Cerebellar nuclear complex (tissue), 1 donor: ENCODE results near the gene SLC1A5.
"Not testable (repeated sequence)": the region's sequence is repeated elsewhere in the genome, so short reads cannot be mapped to it uniquely, and the experiment has no call there.

Source experiments
- DNase-seq, 2 experiments: peaks; one replicate each; lab custom pipeline; 2025; lab: John Stamatoyannopoulos, UW

SLC1A5 gene

DNA sequence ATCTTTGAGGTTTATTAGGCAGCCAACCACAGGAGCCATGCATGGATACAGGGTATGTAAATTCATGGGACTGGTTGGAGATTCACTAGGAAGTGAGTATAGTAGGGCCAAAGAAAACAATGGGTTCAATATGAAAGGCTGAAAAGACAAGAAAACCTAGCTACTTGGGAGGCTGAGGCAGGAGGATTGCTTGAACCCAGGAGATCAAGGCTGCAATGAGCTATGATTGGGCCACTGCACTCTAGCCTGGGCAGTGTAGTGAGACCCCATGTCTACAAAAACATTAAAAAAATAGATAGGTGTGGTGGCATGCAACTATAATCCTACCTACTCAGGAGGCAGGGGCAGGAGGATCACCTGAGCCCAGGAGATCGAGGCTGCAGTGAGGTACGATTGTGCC lies 10.3 kb upstream of the SLC1A5 start:
- no peak for DNase-seq

GRCh38 chr19:46797881-46798280 lies 9.5 kb upstream of the SLC1A5 start:
- DNase-seq: no peak

DNA sequence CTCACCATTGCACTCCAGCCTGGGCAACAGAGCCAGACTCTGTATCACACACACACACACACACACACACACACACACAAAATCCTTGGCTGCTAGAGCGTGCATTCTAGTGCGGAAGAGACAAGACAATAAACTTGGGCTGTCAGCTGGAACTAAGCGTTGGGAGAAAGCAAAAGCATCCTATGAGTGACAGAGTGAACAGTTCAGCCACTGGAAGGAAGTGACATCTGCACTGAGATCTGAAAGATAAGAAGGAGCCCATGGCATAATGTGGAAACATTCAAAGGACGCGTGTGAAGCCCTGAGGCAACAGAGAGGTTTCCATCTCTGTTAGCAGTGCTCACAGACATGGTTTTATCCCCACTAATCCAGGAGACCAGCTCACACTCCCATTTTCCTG lies 3.5 kb upstream of the SLC1A5 start:
- DNase-seq: no peak

DNA sequence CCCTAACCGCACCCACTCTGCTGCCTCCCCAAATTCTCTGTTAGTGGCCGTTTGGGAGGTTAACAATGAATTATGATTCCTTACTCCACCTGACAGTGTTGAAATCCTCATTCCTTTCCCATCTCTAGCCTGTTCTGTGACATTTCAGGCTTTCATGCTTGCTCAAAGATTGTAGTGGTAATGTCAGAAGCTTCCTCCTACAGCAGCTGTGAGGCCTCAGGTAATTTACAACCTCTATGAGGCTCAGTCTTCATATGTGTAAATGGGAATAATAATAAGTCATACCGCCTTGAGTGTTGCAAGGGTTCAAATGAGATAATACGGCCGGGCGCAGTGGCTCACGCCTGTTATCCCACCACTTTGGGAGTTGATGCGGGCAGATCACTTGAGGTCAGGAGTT lies 977 bp upstream of the SLC1A5 start:
- DNase-seq: no peak

DNA sequence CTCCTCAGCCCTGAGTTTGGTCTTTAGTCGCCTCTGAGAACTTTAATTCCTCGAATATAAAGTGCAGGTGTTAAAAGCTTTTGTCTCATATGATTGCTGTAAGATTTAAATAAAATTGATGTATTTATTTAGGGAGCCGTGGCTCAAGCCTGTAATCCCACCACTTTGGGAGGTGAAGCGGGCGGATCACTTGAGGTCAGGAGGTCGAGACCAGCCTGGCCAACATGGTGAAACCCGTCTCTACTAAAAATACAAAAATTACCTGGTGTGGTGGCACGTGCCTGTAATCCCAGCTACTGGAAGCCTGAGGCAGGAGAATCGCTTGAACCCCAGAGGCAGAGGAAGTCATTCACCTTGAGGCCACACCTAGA lies 559 bp upstream of the SLC1A5 start:
- no peak for DNase-seq

GRCh38 chr19:46787331-46788261 lies 798 bp downstream of the SLC1A5 start:
- DNase-seq: no peak

- no peak for DNase-seq
Measured at GRCh38 chr19:46787040-46787330, 1.4 kb downstream of the SLC1A5 start.

GRCh38 chr19:46786236-46787039 lies 2.0 kb downstream of the SLC1A5 start:
- no peak for DNase-seq

- no peak for DNase-seq
Measured at GRCh38 chr19:46785980-46786235, 2.5 kb downstream of the SLC1A5 start.

DNA sequence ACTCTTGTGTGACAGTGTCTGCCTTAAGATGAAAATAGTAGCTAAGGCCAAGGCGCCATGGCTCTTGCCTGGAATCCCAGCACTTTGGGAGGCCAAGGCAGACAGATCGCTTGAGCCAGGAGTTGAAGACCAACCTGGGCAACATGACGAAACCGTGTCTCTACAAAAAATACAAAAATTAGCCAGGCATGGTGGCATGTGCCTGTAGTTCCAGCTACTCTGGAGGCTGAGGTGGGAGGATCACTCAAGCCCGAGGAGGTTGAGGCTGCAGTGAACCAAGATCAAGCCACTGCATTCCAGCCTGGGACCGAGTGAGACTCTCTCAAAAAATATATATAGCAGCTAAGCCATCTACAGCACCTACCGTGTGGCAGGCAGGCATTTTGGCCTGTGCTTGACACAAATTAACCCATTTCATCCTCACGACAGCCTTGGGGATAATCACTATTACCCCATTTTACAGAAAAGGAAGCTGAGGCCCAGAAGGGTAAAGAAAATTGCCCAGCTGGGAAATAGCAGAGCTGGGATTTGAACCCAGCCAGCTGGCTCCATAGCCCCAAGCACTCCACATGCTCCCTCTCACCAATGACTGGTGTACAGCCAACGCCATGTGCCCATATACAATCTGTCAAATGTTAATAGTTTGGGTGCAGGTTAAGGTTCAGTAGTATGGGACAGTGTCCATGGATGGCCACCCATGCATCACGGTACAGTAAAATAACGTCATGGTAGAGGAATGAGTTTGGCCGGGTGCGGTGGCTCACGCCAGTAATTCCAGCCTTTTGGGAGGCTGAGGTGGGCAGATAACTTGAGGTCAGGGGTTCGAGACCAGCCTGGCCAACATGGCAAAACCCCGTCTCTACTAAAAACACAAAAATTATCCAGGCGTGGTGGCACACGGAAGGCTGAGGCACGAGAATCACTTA lies 3.1 kb downstream of the SLC1A5 start:
- no peak for DNase-seq

DNA sequence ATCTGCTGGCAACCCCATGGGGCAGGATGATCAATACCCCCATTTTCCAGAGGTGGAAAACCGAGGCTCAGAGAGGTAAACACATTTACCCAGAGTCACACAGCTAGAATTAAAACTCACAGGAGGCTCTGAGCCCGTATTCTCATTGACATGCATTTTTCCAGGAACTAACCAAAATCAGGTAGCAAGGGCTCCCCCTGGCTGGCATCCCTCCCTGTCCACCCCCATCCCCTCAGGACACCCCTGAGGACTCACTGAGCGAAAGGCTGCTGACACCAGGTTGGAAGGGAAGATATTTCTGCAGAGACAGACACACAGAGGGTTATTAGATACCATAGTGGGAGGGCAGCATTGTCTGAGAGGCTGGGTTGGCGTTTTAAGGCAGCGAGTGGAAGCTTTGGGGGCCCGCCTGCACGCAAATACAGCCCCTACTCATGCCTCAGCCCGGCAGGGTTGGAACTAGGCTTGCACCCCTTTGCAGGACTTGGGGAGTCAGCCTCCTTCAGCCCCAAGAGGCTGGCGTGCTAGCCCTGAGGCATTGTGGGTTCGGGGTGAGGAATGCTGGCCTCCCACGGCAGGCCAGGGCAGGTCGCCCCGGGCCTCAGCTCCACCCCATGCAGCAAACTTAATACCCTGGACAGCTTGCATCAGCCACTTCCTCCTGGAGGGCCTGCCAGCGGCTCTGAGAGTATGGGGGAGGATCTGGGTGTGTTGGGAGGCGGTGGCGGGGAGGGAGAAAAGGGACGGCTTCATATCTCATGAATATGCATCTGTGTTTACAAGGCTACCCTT lies 3.9 kb downstream of the SLC1A5 start:
- DNase-seq: no peak

DNA sequence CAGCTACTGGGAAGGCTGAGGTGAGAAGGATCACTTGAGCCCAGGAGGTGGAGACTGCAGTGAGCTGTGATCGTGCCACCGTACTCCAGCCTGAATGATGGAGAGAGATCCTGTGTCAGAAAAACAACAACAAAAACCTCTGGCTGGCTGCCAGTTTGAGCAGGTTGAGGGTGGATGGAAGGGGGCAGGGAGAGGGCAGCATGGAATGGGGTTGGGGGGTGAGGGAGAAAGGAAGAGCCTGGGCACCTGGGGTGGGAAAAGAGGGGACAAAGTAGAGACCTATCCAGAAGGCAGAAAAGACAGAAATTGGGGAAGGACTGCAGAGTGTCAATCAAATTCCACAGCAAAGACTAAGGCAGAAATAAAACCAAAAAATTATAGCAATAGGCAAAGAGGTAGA lies 4.7 kb downstream of the SLC1A5 start:
- DNase-seq: no peak

GRCh38 chr19:46782355-46783019 lies 5.9 kb downstream of the SLC1A5 start:
- DNase-seq: no peak

GRCh38 chr19:46777956-46778645 lies 10.3 kb downstream of the SLC1A5 start:
- not testable (repeated sequence) for DNase-seq

- no peak for DNase-seq
Measured at GRCh38 chr19:46776927-46777911, 11.2 kb downstream of the SLC1A5 start.

DNA sequence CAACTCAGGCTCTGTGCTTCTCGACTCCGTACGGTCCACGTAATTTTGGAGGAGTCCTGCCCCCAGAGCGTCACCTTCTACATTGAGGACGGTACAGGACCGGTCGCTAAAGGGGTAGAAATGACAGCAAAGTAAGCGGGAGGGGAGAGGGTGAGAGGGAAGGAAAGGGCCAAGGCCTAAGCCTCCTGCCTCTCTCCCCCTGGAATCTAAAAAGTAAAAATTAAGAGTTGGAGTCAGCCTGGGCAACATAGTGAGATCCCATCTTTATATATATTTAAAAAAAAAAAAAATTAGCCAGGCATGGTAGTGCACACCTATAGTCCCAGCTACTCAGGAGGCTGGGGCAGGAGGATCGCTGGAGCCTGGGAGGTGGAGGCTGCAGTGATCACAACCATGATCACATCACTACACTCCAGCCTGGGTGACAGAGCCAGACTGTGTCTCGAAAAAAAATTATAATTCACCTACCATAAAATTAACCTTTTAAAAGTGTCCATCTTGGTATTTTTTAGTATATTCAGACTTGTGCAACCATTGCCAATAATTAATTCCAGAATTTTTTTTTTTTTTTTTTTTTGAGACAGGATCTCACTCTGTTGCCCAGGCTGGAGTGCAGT lies 12.6 kb downstream of the SLC1A5 start:
- DNase-seq: no peak

DNA sequence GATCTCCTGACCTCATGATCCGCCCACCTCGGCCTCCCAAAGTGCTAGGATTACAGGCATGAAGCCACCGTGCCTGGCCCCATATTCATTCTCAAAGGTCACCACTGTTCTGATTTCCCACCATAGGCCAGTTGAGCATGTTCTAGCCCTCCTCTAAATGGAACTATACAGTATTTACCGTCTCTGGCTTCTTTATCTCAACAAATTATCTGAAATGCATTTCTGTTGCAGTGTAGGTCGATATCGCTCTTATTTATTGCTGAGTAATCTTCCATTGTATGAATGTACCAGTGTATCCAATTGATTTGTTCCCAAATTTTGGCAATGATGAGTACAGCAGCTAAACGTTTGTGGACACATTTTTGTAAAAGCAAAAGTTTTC lies 15.4 kb downstream of the SLC1A5 start:
- no peak for DNase-seq

DNA sequence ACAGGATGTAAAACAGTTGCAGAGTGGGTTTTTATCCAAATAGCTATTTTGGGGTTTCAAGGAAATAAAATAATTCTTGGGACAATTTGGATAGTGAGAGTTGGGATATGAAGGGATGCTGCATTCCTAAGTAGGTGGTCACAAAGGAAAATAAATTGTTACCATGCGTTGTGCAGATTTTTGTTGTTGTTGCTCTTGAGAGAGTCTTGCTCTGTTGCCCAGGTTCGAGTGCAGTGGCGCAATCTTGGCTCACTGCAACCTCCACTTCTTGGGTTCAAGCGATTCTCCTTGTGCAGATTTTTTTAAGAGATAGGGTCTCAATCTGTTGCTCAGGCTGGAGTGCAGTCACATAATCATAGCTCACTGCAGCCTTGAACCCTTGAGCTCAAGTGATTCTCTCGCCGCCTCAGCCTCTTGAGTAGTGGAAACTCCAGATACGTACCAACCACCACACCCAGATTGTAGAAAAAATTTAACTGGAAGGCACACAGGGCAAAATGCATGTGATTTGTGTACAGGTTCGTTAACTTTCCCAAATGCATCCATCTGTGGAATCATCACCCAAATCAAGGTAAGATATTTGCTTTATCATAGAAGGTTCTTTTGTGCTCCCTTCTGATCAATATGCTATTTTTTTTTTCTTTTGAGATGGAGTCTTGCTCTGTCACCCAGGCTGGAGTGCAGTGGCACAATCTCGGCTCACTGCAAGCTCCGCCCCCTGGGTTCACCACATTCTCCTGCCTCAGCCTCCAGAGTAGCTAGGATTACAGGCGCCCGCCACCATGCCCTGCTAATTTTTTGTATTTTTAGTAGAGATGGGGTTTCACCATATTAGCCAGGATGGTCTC lies 16.0 kb downstream of the SLC1A5 start:
- no peak for DNase-seq
